ENCODE results near the gene TRAPPC4. TPM values are rescaled to one million over a fixed set of nuclear protein-coding genes. Genes with fewer than 3 reads are reported as not detected.

Gene TRAPPC4
- total RNA-seq, 2 donors from 2014 or later = 26.1 to 37.2 TPM

DNA sequence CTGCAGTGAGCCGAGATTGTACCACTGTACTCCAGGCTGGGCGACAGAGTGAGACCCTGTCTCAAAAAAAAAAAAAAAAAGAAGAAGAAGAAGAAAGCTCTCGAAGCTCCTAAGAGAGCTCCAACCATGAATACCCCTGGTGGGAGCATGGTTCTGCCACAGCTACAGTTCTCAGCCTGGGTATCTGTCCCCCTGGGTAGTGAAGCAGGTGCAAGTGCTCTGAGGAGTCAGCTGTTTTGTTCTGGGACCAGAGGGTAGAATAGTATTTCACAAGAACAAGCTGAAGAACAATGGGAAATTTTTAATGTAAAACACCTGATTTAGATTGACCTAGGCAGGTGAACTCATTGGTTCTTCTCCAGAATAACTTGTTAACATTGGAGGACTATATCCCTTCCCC, 42.7 kb downstream of the TRAPPC4 start:
- H3K9me3 ChIP-seq = no peaks in the 10 kb centered on the region
- no peak for DNase-seq (ENCODE audit: low spot score)
- no peaks in the 10 kb centered on the region for H3K36me3 ChIP-seq
- no peak overlapping the region for H3K4me3 ChIP-seq
- no peak overlapping the region for H3K27ac ChIP-seq
- peaks cover 0 to 25% of the 10 kb centered on the region in 2 donors for H3K4me1 ChIP-seq
- TF ChIP-seq, protein P1, sequence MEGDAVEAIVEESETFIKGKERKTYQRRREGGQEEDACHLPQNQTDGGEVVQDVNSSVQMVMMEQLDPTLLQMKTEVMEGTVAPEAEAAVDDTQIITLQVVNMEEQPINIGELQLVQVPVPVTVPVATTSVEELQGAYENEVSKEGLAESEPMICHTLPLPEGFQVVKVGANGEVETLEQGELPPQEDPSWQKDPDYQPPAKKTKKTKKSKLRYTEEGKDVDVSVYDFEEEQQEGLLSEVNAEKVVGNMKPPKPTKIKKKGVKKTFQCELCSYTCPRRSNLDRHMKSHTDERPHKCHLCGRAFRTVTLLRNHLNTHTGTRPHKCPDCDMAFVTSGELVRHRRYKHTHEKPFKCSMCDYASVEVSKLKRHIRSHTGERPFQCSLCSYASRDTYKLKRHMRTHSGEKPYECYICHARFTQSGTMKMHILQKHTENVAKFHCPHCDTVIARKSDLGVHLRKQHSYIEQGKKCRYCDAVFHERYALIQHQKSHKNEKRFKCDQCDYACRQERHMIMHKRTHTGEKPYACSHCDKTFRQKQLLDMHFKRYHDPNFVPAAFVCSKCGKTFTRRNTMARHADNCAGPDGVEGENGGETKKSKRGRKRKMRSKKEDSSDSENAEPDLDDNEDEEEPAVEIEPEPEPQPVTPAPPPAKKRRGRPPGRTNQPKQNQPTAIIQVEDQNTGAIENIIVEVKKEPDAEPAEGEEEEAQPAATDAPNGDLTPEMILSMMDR (IDR thresholded peaks at IDR 0.05) = no peak
- H3K27me3 ChIP-seq = no peaks in the 10 kb centered on the region

DNA sequence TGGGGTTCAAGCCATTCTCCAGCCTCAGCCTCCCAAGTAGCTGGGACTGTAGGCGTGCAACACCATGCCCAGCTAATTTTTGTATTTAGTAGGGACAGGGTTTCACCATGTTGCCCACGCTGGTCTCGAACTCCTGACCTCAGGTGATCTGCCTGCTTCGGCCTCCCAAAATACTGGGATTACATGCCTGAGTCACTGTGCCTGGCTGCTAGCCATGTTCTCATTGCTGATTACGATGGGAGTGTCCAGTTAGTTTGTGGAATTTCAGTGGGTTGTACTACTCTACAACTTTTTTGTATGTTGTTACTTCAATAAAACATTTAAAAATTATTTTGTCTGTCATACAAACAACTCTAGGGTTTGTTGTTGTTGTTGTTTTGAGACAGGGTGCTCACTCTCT, 44.2 kb downstream of the TRAPPC4 start:
- Histone ChIP-seq H3K9me3 (no peaks in the 10 kb centered on the region), H3K27ac (no peak overlapping the region), H3K36me3 (no peaks in the 10 kb centered on the region), H3K4me3 (no peak overlapping the region), H3K27me3 (no peaks in the 10 kb centered on the region), H3K4me1 (peaks cover 0 to 29% of the 10 kb centered on the region in 2 donors)
- TF ChIP-seq, protein P1 (IDR thresholded peaks at IDR 0.05) = no peak
- peak; percentile 76 for DNase-seq (ENCODE audit: low spot score)

DNA sequence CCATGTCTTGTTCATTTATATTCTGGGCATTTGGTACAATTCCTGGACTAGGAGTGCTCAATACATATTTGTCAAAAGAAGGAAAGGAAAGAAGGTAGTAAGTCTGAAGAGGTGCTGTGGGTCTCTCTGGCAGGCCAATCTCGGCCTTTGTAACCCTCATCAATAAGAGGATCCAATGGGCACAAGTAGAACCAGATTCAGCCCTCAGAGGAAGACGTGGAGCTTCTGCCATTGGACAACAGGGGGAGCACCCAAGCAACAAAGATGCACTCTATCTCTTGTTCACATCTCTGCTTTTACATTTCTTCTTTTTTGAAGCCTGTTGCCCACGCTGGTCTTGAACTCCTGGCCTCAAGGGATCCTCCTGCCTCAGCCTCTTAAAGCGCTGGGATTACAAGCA, 46.8 kb downstream of the TRAPPC4 start:
- TF ChIP-seq, protein P1 (IDR thresholded peaks at IDR 0.05) = peak in 1 of 2 donors; percentile 33
- Histone ChIP-seq H3K4me3 (no peak overlapping the region), H3K36me3 (peaks cover 5% of the 10 kb centered on the region), H3K4me1 (peaks cover 0 to 35% of the 10 kb centered on the region in 2 donors), H3K27me3 (no peaks in the 10 kb centered on the region), H3K9me3 (no peaks in the 10 kb centered on the region), H3K27ac (no peak overlapping the region)
- no peak for DNase-seq (ENCODE audit: low spot score)

DNA sequence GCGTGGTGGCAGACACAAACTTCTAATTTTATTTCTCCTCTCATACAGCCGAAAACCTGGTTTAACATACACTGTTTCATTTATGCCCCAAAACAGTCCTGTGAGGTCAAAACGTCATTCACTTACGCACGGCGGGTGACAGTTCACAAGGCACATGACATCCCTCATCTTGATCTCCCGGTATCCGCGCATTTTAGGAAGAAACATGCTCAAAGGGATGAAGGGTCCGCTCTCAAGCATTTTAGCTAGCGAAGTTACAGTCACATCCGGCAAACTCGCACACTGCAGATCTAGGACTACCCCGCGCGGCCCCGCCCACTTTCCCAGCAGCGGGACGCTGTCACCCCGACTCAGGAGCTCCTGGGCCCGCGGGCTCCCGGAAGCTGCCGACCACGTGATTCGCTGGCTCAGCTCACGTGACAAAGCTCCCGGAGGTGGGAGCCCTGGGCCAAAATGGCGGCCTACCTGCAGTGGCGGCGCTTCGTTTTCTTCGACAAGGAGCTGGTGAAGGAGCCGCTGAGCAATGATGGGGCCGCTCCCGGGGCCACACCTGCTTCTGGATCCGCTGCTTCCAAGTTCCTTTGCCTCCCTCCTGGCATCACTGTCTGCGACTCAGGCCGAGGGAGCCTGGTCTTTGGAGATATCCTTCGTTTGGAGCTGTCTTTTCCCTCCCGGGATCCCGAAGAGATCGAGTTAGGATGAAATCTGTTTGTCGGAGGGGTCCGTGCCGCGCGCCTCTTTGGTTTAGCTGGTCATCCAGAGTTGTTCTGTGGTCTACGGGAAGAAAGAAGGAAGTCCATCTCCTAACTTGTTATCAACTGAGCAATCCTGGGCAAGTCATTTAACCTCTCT, 49.0 kb downstream of the TRAPPC4 start, which contains the start of gene VPS11:
Gene VPS11, plus strand, starts transcription at position 448 of the 852 bp plus-strand sequence. Its CDS starts 6 bp downstream, at position 454.
- Histone ChIP-seq H3K36me3 (peaks cover 27% of the 10 kb centered on the region), H3K27me3 (no peaks in the 10 kb centered on the region), H3K4me3 (peak within 1 kb of the TSS; percentile 81 to 94), H3K4me1 (peaks cover 0 to 34% of the 10 kb centered on the region in 2 donors), H3K27ac (peak within 1 kb of the TSS; percentile 86 to 95), H3K9me3 (no peaks in the 10 kb centered on the region)
- peak; percentile 98 for DNase-seq (ENCODE audit: low spot score)
- TF ChIP-seq, protein P1 (IDR thresholded peaks at IDR 0.05) = peak in 1 of 2 donors; percentile 23

Small RNA genes lying within 50 kb of the gene (microRNA-seq; reads per million reads assigned to microRNA genes)
- gene MIR3656 (ENCODE audit: borderline number of aligned reads in 2 of 2, borderline replicate concordance in 1 of 2) = 0 to 0.71 reads per million in 2 donors

Other genes starting within 250 kb of the TRAPPC4 start
- 100 to 1,000 TPM in 1 of 2 donors, 10 to 100 TPM in 1; 71.9 to 124 TPM for gene DDX6, start 227.6 kb upstream of the TRAPPC4 start, total RNA-seq
- under 1 TPM in 1 of 2 donors, not detected in 1; 0.16 TPM for gene CXCR5, start 134.9 kb upstream of the TRAPPC4 start, total RNA-seq
- 10 to 100 TPM; 17.5 to 43.7 TPM for gene BCL9L, start 92.8 kb upstream of the TRAPPC4 start, total RNA-seq
- not detected for gene UPK2, start 62.5 kb upstream of the TRAPPC4 start, total RNA-seq
- not detected for gene FOXR1, start 47.0 kb upstream of the TRAPPC4 start, total RNA-seq
- gene CENATAC, start 20.6 kb upstream of the TRAPPC4 start, total RNA-seq = 10 to 100 TPM in 1 of 2 donors, 1 to 10 TPM in 1; 8.7 to 11.9 TPM
- 1,000 to 10,000 TPM in 1 of 2 donors, 100 to 1,000 TPM in 1; 812 to 1,966 TPM for gene RPS25, start 423 bp upstream of the TRAPPC4 start, total RNA-seq
- gene SLC37A4, start 12.1 kb downstream of the TRAPPC4 start, total RNA-seq = 10 to 100 TPM in 1 of 2 donors, 1 to 10 TPM in 1; 8.2 to 11.1 TPM
- gene HYOU1, start 38.4 kb downstream of the TRAPPC4 start, total RNA-seq = 10 to 100 TPM; 56.8 to 69.7 TPM
- 10 to 100 TPM; 22.0 to 23.7 TPM for gene VPS11, start 49.1 kb downstream of the TRAPPC4 start, total RNA-seq
- 10 to 100 TPM in 1 of 2 donors, 1 to 10 TPM in 1; 4.9 to 13.3 TPM for gene HMBS, start 66.1 kb downstream of the TRAPPC4 start, total RNA-seq
- 10 to 100 TPM; 15.8 to 18.6 TPM for gene DPAGT1, start 83.1 kb downstream of the TRAPPC4 start, total RNA-seq
- gene C2CD2L, start 88.6 kb downstream of the TRAPPC4 start, total RNA-seq = 10 to 100 TPM; 10.0 to 14.2 TPM
- 10 to 100 TPM; 11.2 to 18.1 TPM for gene HINFP, start 102.8 kb downstream of the TRAPPC4 start, total RNA-seq
- 1 to 10 TPM; 1.4 to 1.8 TPM for gene ABCG4, start 130.3 kb downstream of the TRAPPC4 start, total RNA-seq
- gene NLRX1, start 150.0 kb downstream of the TRAPPC4 start, total RNA-seq = 10 to 100 TPM; 16.9 to 24.3 TPM
- 1 to 10 TPM; 1.7 to 5.6 TPM for gene NHERF4, start 166.7 kb downstream of the TRAPPC4 start, total RNA-seq
- gene CBL, start 187.6 kb downstream of the TRAPPC4 start, total RNA-seq = 10 to 100 TPM in 1 of 2 donors, 1 to 10 TPM in 1; 8.5 to 14.5 TPM

Data from right atrium auricular region (tissue), 2 donors.